ENCODE results near the gene NDST1.

DNA sequence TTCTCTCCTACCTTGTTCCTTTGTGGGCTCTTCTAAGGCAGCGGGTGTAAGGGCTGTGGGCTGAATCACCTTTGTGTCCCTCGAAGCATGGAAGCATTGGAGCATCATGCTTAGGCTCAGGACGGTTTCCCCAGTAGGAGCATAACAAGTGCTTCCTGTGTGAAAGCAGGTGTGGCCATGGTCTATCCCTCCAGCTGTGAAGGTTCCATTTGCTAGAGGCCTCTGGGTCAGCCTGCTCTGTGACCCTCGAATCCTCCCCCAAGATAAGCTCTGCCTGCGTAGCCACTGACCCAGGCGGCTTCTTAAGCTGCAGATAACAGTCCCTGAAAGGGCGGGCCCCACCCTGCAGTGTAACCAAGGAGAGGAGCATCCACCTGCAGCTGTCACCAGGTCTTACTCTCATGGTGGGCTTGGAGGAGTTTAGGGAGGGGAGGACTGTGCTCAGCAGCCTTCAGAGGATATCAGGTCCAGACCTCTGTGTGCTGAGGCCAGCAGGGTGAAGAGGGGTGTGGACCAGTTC is 8.4 kb upstream of the NDST1 start:
- TF ChIP-seq, protein P1, sequence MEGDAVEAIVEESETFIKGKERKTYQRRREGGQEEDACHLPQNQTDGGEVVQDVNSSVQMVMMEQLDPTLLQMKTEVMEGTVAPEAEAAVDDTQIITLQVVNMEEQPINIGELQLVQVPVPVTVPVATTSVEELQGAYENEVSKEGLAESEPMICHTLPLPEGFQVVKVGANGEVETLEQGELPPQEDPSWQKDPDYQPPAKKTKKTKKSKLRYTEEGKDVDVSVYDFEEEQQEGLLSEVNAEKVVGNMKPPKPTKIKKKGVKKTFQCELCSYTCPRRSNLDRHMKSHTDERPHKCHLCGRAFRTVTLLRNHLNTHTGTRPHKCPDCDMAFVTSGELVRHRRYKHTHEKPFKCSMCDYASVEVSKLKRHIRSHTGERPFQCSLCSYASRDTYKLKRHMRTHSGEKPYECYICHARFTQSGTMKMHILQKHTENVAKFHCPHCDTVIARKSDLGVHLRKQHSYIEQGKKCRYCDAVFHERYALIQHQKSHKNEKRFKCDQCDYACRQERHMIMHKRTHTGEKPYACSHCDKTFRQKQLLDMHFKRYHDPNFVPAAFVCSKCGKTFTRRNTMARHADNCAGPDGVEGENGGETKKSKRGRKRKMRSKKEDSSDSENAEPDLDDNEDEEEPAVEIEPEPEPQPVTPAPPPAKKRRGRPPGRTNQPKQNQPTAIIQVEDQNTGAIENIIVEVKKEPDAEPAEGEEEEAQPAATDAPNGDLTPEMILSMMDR (IDR thresholded peaks at IDR 0.05) = no peak
- TF ChIP-seq POLR2A (IDR thresholded peaks at IDR 0.05) = no peak
